ENCODE data around the gene CPSF3.

DNA sequence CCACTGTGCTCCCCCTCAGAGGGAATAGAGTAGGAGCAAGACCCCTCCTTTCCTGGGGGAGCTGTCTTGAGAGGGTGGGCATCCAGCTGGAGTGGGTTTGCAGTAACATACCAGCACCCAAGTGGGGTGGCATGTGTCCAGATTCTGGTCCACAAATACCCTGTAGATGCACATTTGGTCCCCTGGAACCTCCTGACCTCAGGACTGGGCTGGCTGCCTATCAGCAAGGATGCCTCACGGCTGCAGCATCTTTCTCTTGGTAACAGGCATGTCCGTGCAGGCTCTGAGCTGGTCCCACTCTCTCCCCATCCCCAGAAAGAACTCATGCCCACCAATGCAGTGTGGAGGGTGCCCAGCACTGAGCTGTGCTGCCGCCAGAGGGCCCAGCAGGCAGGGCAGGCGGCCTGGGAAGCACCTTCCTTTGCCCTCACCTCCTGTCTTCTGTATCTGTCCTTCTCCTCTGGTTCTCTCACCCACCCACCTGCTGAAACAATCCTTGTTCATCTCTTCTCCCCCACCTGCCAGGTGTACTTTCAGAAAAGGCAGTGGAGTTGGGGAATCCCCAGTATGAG, 47.5 kb upstream of the CPSF3 start:
- TF ChIP-seq CTCF (IDR thresholded peaks at IDR 0.05; ENCODE audit: insufficient read depth, low read depth, low read length) (no peak), EZH2 (IDR thresholded peaks at IDR 0.05; ENCODE audit: insufficient read depth, low read length) (no peak)

Measured in astrocyte (in vitro differentiated cells and primary cell).